Lower leg skin (tissue), 4 donors: Measurements from ENCODE around the gene LRFN5. TPM values are rescaled to one million over a fixed set of nuclear protein-coding genes. Genes with fewer than 3 reads are reported as not detected.
A peak's percentile ranks its signal among the peaks of the same experiment; 100 is the strongest.
"Not testable (repeated sequence)": the region's sequence is repeated elsewhere in the genome, so short reads cannot be mapped to it uniquely, and the experiment has no call there.

Experiments used
- DNase-seq, 2 donors: peaks; one replicate each; pipeline ENCODE4 v3.0.0-alpha.2; 2019; ENCODE audit warnings: low spot score in 2 of 2
- H3K4me3 ChIP-seq: fragments of 200-600 bp; sonication (generic); 2 replicates; pipeline ENCODE4 v1.5.1; 2017; ENCODE audit warnings: mild to moderate bottlenecking, low read depth; ENCODE audit not compliant: poor library complexity, severe bottlenecking
- CTCF ChIP-seq, 3 donors: fragments of 450-650 bp; IDR thresholded peaks; one replicate each; pipeline ENCODE4 v1.5.1; 2016; ENCODE audit warnings: antibody characterized with exemption in 3 of 3, mild to moderate bottlenecking in 3 of 3, moderate library complexity in 2 of 3
- POLR2A ChIP-seq, 2 donors: fragments of 450-650 bp; IDR thresholded peaks; one replicate each; pipeline ENCODE4 v1.6.1; 2016 to 2017; ENCODE audit warnings: antibody characterized with exemption in 2 of 2, mild to moderate bottlenecking in 1 of 2, moderate library complexity in 1 of 2
- WGBS, 2 donors: methylation state at CpG; one replicate each; pipeline ENCODE4 v1.1.5; 2018; 5-methylcytosine and 5-hydroxymethylcytosine counted together
- intact Hi-C: fragments of 100-400 bp; cut with DNase I; formaldehyde crosslinking; loops from one replicate; pipeline ENCODE4 v1.15.0; 2023; ENCODE audit warnings: low total_unique reads
- total RNA-seq, 4 donors: library from RNA; depleted of rRNA; stranded (reverse); fragments of >200 nt; gene quantifications; one replicate each; pipeline ENCODE4 v1.1.0, GENCODE V29; 2016

Gene LRFN5
- total RNA-seq, 4 donors from 2014 or later, result 0.17 to 0.88 (median 0.71) TPM; not detected in 1

- no peak for DNase-seq
- no peak for TF ChIP-seq CTCF (IDR thresholded peaks at IDR 0.05)
- TF ChIP-seq POLR2A (IDR thresholded peaks at IDR 0.05), result no peak
- intact Hi-C loops, result no loop called here
- no peak overlapping the region for H3K4me3 ChIP-seq
Observed at GRCh38 chr14:41586237-41586636, 20.4 kb upstream of the LRFN5 start.

- intact Hi-C loops, result no loop called here
- TF ChIP-seq POLR2A (IDR thresholded peaks at IDR 0.05), result no peak
- TF ChIP-seq CTCF (IDR thresholded peaks at IDR 0.05), result no peak
- WGBS, 2 donors, result 95 to 97% methylated on average over 23 to 25 of the region's 25 CpGs
- DNase-seq, result no peak
- H3K4me3 ChIP-seq, result no peak overlapping the region
Observed at GRCh38 chr14:41597647-41598046, 9.0 kb upstream of the LRFN5 start.

GRCh38 chr14:41599805-41600385, 6.8 kb upstream of the LRFN5 start:
- DNase-seq, result peak in 1 of 2 donors; percentile 81
- intact Hi-C loops, H3K4me3 ChIP-seq: not testable (repeated sequence)
- WGBS, 2 donors, result 56 to 77% methylated on average over 6 of the region's 6 CpGs

GRCh38 chr14:41604721-41605531, 1.8 kb upstream of the LRFN5 start:
- intact Hi-C loops, result no loop called here
- DNase-seq, result peak; percentile 16 to 85
- 1 to 4% methylated on average over 28 to 29 of the region's 29 CpGs for WGBS, 2 donors

GRCh38 chr14:41605550-41606281, 960 bp upstream of the LRFN5 start:
- peak overlapping the region; percentile 49 for H3K4me3 ChIP-seq
- WGBS, 2 donors, result 1 to 2% methylated on average over 23 of the region's 23 CpGs
- TF ChIP-seq CTCF (IDR thresholded peaks at IDR 0.05) (no peak), POLR2A (IDR thresholded peaks at IDR 0.05) (no peak)
- DNase-seq, result peak in 1 of 2 donors; percentile 82
- intact Hi-C loops, result no loop called here

More at GRCh38 chr14:41604721-41605531, 1.8 kb upstream of the LRFN5 start:
- peak overlapping the region; percentile 19 for H3K4me3 ChIP-seq
- TF ChIP-seq CTCF (IDR thresholded peaks at IDR 0.05), result no peak
- TF ChIP-seq POLR2A (IDR thresholded peaks at IDR 0.05), result no peak

- peak overlapping the region; percentile 49 for H3K4me3 ChIP-seq
- peak in 1 of 2 donors; percentile 67 for DNase-seq
- TF ChIP-seq CTCF (IDR thresholded peaks at IDR 0.05), result no peak
- TF ChIP-seq POLR2A (IDR thresholded peaks at IDR 0.05), result no peak
- WGBS, 2 donors, result 1 to 2% methylated on average over 7 of the region's 7 CpGs
- intact Hi-C loops, result no loop called here
Observed at GRCh38 chr14:41606282-41606531, 469 bp upstream of the LRFN5 start.
